Measurements from ENCODE around the gene MBLAC2. TPM values are rescaled to one million over a fixed set of nuclear protein-coding genes. Genes with fewer than 3 reads are reported as not detected.

Gene MBLAC2
- total RNA-seq, 1 donor = 10.3 TPM

DNA sequence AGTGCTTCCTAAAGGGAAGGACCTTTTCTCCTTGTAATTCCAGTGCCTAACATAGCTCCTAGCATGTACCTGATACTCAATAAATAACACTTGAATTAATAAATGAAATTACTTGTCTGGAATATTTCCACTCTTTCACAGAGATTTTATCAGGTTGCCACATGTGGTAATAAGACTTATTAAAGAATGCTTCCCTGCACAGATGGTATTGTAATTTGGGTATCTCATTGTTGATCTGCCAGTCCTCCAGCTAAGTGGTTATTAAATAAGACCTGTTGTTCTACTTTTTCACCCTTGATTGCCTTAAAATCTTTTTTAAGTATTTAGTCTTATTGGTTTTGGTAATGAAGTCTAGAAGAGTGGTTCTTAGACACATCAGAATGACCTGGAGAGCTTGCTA lies 36.9 kb downstream of the MBLAC2 start:
- H3K4me3 ChIP-seq (ENCODE audit: low read depth, low read length) = no peak overlapping the region
- TF ChIP-seq, protein P1, sequence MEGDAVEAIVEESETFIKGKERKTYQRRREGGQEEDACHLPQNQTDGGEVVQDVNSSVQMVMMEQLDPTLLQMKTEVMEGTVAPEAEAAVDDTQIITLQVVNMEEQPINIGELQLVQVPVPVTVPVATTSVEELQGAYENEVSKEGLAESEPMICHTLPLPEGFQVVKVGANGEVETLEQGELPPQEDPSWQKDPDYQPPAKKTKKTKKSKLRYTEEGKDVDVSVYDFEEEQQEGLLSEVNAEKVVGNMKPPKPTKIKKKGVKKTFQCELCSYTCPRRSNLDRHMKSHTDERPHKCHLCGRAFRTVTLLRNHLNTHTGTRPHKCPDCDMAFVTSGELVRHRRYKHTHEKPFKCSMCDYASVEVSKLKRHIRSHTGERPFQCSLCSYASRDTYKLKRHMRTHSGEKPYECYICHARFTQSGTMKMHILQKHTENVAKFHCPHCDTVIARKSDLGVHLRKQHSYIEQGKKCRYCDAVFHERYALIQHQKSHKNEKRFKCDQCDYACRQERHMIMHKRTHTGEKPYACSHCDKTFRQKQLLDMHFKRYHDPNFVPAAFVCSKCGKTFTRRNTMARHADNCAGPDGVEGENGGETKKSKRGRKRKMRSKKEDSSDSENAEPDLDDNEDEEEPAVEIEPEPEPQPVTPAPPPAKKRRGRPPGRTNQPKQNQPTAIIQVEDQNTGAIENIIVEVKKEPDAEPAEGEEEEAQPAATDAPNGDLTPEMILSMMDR (IDR thresholded peaks at IDR 0.05; ENCODE audit: insufficient read depth, low read length) = no peak

DNA sequence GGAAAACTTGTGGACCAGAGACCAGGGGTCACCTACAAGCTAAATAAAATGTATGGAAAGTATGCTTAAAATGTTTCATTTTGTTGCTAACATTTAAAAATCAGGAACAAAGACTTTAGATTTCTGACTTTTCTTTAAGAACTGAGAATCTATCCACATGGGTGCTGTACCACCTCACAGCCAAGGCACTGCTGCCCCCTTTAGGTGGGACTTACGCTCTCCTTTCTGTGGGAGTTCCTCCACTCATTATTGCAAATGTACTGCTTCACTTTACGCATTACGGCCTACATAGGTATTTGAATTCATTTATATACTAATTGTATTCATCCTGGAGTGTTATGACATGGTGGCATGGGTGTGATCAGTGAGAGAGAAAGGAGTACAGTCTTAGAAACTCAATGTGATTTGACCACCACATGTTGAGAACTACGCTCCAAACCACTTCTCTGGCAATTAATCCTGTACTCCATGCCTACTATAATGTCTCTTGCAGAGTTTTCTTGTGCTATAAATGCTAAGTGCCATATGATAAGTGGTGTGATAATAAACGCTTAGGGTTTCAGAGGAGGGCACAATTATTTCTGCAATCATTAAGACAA lies 40.4 kb downstream of the MBLAC2 start:
- DNase-seq (ENCODE audit: low read depth) = peak; percentile 61
- H3K4me3 ChIP-seq (ENCODE audit: low read depth, low read length) = no peak overlapping the region
- TF ChIP-seq, protein P1 (IDR thresholded peaks at IDR 0.05; ENCODE audit: insufficient read depth, low read length) = peak; percentile 83

More for the DNA sequence above, 36.9 kb downstream of the MBLAC2 start:
- DNase-seq (ENCODE audit: low read depth) = no peak

DNA sequence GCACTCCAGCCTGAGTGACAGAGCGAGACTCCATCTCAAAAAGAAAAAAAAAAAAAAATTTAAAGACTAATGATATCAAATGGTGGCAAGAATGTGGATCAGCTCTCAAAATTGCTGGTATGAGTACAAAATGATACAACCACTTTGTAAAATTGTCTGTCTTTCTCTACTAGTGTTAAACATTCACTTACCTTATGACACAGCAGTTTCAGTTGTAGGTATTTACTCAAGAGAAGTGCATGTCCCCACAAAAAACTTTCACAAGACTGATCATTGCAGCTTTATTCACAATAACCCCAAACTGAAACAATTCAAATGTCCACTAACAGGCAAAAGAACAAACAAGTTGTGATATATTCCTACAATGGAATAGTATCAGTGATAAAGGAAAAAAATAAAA lies 50.3 kb downstream of the MBLAC2 start:
- no peak overlapping the region for H3K4me3 ChIP-seq (ENCODE audit: low read depth, low read length)
- TF ChIP-seq, protein P1 (IDR thresholded peaks at IDR 0.05; ENCODE audit: insufficient read depth, low read length) = no peak
- DNase-seq (ENCODE audit: low read depth) = no peak

DNA sequence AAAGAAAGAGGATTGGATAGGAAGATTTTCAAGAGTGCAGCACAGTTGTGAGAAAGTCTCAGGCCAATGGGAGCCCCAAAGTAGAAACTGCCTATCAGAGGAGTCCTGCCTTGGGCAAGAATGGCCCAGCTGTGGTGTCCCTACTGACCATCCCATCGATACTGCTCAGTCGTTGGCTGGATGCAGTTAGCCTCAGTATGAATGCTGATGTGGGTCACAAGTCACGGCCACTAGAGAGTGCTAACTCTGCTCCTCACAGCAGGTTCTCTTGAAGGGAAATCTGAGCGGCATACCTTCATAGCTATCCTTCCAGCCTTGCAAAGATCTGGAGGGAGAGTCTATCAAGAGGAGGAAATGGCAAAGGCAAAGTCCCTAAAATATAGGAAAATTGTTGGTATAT lies 53.4 kb downstream of the MBLAC2 start:
- H3K4me3 ChIP-seq (ENCODE audit: low read depth, low read length) = no peak overlapping the region
- DNase-seq (ENCODE audit: low read depth) = no peak
- TF ChIP-seq, protein P1 (IDR thresholded peaks at IDR 0.05; ENCODE audit: insufficient read depth, low read length) = peak; percentile 32

DNA sequence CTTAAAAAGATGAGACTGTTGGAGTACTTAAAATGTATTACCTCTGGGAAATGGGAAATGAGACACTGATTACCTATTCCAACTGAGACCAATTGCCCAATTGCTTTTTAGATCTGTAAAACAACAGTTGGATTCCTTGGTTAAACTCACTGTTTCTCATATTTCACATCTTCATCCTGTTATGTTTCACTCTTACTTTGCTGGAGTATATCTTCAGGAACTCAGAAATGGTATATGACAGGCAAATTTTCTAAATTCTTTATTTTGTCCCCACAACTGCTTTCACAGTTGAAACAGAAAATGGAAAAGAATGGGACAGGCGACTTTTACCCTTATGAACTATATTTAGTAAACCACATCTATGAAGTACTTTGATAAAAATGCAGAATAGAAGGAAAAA lies 56.4 kb downstream of the MBLAC2 start:
- DNase-seq (ENCODE audit: low read depth) = no peak
- TF ChIP-seq, protein P1 (IDR thresholded peaks at IDR 0.05; ENCODE audit: insufficient read depth, low read length) = no peak

GRCh38 chr5:90410178-90410762 lies 64.3 kb downstream of the MBLAC2 start:
- TF ChIP-seq, protein P1 (IDR thresholded peaks at IDR 0.05; ENCODE audit: insufficient read depth, low read length) = no peak
- H3K4me3 ChIP-seq (ENCODE audit: low read depth, low read length) = peak overlapping the region; percentile 85
- DNase-seq (ENCODE audit: low read depth) = no peak

More for the DNA sequence above, 56.4 kb downstream of the MBLAC2 start:
- no peak overlapping the region for H3K4me3 ChIP-seq (ENCODE audit: low read depth, low read length)

All from fibroblast of the aortic adventitia (primary cell).